Activated CD8-positive, alpha-beta memory T cell treated with anti-CD3 and anti-CD28 coated beads for 48 hours (primary cell): ENCODE results near the gene KCTD1.
A peak's percentile ranks its signal among the peaks of the same experiment; 100 is the strongest.

ENCODE experiments used
- DNase-seq, 3 experiments: peaks; one replicate each; pipeline ENCODE4 v3.0.0-alpha.2; 2020; ENCODE audit warnings: low read depth in 2 of 3, low spot score in 2 of 3

KCTD1 gene

GRCh38 chr18:26549263-26550094 is 1.1 kb upstream of the KCTD1 start:
- DNase-seq: peak in 1 of 3 experiments; percentile 4

GRCh38 chr18:26547646-26548414 is 523 bp downstream of the KCTD1 start:
- peak in 1 of 3 experiments; percentile 23 for DNase-seq

- DNase-seq: no peak
These were observed 1.3 kb downstream of the KCTD1 start for GRCh38 chr18:26546875-26547645.

- no peak for DNase-seq
These were observed 2.0 kb downstream of the KCTD1 start for GRCh38 chr18:26546170-26546874.

- no peak for DNase-seq
These were observed 2.8 kb downstream of the KCTD1 start for GRCh38 chr18:26545335-26546123.

- no peak for DNase-seq
These were observed 3.9 kb downstream of the KCTD1 start for GRCh38 chr18:26544451-26544850.

GRCh38 chr18:26543373-26543772 is 5.0 kb downstream of the KCTD1 start:
- no peak for DNase-seq

- DNase-seq: no peak
These were observed 8.2 kb downstream of the KCTD1 start for GRCh38 chr18:26540043-26540628.

- no peak for DNase-seq
These were observed 9.8 kb downstream of the KCTD1 start for GRCh38 chr18:26538524-26538923.

GRCh38 chr18:26536664-26537063 is 11.7 kb downstream of the KCTD1 start:
- no peak for DNase-seq

- DNase-seq: no peak
These were observed 12.3 kb downstream of the KCTD1 start for GRCh38 chr18:26536032-26536431.

- DNase-seq: no peak
These were observed 12.7 kb downstream of the KCTD1 start for GRCh38 chr18:26535630-26536029.

- DNase-seq: no peak
These were observed 15.7 kb downstream of the KCTD1 start for GRCh38 chr18:26532367-26533340.

GRCh38 chr18:26531605-26532298 is 16.6 kb downstream of the KCTD1 start:
- DNase-seq: no peak

GRCh38 chr18:26526966-26527234 is 21.5 kb downstream of the KCTD1 start:
- no peak for DNase-seq

- no peak for DNase-seq
These were observed 22.0 kb downstream of the KCTD1 start for GRCh38 chr18:26526128-26526965.
